ENCODE measurements around the gene TMEM134. TPM values are rescaled to one million over a fixed set of nuclear protein-coding genes. Genes with fewer than 3 reads are reported as not detected.

The TMEM134 gene, protein sequence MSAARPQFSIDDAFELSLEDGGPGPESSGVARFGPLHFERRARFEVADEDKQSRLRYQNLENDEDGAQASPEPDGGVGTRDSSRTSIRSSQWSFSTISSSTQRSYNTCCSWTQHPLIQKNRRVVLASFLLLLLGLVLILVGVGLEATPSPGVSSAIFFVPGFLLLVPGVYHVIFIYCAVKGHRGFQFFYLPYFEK
- 9.4 and 10.3 TPM in 2 replicates for total RNA-seq

DNA sequence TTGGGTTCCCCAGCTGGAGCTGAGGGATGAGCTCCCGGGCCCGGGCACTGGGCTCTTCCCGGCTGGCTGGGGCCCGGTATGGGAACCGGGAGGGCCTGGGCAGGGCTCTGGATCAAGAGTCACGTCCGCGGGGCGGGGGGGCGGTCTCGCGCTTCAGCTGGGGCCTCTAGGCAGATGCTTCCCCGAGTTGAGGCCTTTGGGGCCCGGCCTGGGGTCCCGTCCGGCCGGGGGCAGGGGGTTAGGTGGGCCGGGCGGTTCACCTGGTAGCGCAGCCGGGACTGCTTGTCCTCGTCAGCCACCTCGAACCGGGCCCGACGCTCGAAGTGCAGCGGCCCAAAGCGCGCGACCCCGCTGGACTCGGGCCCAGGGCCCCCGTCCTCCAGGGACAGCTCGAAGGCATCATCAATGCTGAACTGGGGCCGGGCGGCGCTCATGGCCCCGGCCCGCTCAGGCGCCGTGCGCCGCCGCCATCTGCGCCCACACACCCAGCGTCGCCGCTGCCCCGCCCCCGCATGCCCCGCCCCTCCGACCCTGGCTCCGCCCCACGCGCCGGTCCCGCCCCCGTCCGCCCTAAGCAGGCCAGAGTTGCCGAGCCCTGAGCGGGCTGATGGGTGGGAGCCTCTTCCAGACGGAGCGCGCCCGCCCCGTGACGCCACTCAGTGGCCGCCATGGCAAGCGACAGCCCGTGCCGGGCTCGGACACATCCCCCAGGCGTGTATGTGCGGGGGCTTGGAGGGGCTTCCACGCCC lies at the start of gene TMEM134:
Gene TMEM134 (minus strand): TSS at position 493 of the 749 bp plus-strand sequence. CDS start 59 bp downstream, at position 434.

GRCh38 chr11:67507864-67508485 lies 38.9 kb upstream of the TMEM134 start, which contains the start of gene CDK2AP2:
CDK2AP2 (minus strand) TSS chr11:67508162; CDS start chr11:67508082, 80 bp downstream.

DNA sequence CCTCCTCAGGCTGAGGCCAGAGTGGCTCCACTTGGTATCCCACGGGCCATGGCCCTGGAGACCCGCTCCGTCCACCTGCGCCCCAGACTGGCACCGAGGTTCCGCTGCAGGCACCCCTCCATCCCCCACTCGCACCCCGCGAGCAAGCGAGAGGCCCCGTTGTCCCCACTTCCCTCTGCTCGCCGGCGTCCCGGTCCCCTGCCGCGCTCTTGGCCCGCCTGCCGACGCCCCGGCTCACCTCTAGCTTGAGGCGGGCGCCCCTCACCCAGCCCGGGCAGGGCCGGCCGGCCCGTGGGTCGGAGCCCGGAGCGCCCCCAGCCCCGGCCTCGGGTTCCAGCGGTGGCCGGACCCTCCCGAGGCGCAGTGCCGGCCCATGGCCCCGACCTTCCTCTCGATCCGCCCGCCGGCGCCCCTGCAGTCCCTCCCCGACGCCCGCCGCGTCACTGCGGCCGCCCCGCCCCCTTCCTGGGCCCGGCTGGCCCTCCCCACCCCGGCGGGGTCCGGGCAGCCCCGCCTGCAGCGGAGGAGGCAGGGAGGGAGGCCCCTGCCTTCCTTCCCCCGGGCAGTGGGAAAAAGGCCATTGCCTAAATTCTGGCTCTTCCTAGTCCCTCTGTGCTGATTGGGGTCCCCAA lies 36.0 kb upstream of the TMEM134 start, which contains the start of gene PITPNM1:
Gene PITPNM1 (minus strand): TSS at position 414 of the 632 bp plus-strand sequence. CDS start 1,183 bp downstream, outside the sequence.

GRCh38 chr11:67482827-67483798 lies 14.1 kb upstream of the TMEM134 start, which contains the start of gene AIP:
AIP (plus strand) TSS chr11:67483026; CDS start chr11:67483159, 133 bp downstream.

GRCh38 chr11:67455054-67455453 lies 14.0 kb downstream of the TMEM134 start, which contains the start of gene CABP4:
CABP4 (plus strand) TSS chr11:67455354; CDS start chr11:67455424, 70 bp downstream.

DNA sequence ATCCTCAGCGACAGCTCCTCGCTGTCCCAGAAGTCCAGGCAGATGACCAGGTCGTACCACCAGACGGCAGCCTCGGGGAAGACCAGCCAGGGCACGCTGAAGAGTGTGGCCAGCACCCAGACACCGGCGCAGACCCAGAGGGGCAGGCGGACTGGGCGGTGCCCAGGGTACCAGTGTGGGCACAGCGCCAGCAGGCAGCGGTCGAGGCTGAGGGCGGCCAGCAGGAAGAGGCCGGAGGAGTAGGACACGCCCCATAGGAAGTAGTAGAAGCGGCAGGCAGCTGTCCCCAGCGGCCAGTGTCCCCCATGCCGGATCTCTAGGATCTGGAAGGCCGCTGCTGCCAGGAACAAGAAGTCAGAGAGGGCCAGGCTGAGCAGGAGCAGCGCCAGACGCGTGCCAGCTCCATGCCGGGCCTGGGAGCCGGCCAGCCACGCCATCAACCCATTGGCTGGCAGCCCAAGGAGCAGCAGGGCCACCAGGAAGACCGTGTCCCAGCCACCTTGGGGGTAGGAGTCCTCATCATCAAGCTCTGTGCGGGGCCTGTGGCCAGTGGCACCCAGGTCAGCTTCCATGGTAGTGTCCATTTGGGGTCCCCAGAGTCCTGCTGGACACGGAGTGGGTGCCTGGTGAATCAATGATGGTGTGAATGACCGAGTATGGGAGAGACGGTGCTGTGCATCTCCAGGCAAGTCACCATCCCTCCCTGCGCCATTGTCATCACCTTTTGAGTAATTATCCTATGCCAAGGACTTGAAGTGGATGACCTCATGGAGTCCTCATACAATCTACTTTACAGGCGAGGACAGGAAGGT lies 16.7 kb downstream of the TMEM134 start, which contains the start of gene GPR152:
Gene GPR152 (minus strand): TSS at position 589 of the 812 bp plus-strand sequence. CDS start 5 bp downstream, at position 584.

GRCh38 chr11:67437082-67437808 lies 31.8 kb downstream of the TMEM134 start, which contains the start of gene PTPRCAP:
PTPRCAP (minus strand) TSS chr11:67437682; CDS start chr11:67437619, 63 bp downstream.

DNA sequence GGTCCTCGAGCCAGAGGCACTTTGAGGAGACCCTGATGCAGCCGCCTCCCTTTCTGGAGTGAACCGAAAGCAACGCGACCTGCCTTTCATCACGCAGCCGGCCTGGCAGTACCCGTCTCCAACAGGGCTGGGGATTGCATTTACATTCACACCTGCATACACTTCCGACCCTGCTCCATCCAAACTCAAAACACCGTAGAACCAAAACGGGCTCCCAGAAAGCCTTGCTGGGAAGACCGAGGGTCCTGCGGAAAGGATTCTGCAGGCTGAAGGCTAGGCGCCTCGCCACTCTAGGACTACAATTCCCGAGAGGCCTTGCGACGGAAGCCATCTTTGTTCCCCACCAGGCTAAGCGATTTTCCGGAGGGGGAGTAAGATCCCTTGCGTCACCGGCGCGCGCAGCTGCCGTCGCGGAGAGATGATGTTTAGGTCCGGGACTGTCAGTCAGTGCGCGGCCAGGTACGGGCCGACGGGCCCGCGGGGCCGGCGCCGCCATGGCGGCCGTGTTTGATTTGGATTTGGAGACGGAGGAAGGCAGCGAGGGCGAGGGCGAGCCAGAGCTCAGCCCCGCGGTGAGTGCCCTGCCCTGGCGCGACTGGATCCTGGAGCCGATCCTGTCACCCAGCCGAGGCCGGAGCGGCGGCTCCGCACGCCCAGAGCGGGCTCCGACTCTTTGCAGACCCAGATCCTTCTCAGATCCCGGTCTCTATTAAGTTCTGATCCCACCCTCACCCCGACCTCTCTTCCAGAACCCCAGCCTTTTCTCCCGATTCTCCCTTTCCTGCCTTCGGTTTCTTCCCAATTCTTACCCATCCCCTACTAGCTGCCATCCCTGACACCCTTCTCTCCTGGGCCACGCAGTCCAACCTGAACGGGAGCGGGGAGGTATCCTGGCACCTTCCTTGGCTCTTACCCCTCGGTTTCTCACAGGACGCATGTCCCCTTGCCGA lies 40.7 kb downstream of the TMEM134 start, which contains the start of gene RPS6KB2:
Gene RPS6KB2 (plus strand): TSS at position 443 of the 950 bp plus-strand sequence. CDS start 52 bp downstream, at position 495.

DNA sequence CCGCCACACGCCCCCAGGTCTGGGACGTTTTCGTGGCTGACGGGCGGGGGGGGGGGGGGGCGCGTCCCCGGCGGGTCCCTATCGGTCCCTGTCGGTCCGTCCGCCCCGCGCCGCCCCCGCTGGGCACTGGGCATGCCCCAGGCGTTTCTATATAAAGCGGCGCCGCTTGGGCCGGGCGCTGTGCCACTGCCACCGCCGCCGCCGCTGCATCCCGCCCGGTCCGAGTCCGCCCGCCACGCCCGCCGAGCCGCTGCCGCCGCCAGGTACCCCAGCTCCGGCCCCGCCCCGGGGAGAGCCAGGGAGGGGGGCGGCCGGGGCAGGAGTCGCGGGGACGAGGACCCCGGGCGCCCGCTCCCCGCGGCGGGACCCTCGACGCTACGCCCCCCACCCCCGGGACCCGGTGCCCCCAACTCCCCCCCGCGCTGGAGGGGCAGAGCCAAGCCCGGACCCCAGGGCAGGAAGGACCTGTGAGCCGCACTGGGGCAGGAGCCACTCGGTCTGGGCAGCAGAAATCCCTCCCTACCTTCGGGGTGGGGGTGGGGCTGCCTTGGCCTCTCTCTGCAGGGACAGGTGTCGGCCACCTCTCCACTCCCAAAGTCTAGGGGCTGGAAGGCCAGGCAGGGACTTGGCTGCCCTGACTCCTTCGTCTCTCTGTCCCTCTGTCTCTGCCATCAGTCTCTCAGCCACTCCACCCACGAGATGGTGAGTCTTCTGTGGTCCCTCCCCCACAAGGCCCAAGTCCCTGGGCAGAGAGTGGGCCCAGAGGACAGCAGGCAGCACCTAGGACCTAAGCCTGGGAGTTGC lies 53.3 kb downstream of the TMEM134 start, which contains the start of gene CARNS1:
Gene CARNS1 (plus strand): TSS at position 178 of the 804 bp plus-strand sequence. CDS start 522 bp downstream, at position 700.

Small RNA genes lying within 50 kb of the gene (small RNA-seq; reads per million reads assigned to genes)
- not detected for gene MIR6752

Other genes starting within 250 kb of the TMEM134 start
- 23.9 and 32.3 TPM in 2 replicates for gene GRK2, start 202.8 kb downstream of the TMEM134 start, total RNA-seq
- gene ANKRD13D, start 179.9 kb downstream of the TMEM134 start, total RNA-seq, result 30.9 and 39.7 TPM in 2 replicates
- gene SSH3, start 165.7 kb downstream of the TMEM134 start, total RNA-seq, result 10.3 and 11.3 TPM in 2 replicates
- gene POLD4, start 115.7 kb downstream of the TMEM134 start, total RNA-seq, result 32.5 and 39.7 TPM in 2 replicates
- 3.3 and 4.4 TPM in 2 replicates for gene CLCF1, start 95.7 kb downstream of the TMEM134 start, total RNA-seq
- 5.9 and 7.6 TPM in 2 replicates for gene RAD9A, start 77.3 kb downstream of the TMEM134 start, total RNA-seq
- gene PPP1CA, start 67.4 kb downstream of the TMEM134 start, total RNA-seq, result 169 and 226 TPM in 2 replicates
- not detected in 2 replicates for gene TBC1D10C, start 65.2 kb downstream of the TMEM134 start, total RNA-seq
- gene CARNS1, start 53.6 kb downstream of the TMEM134 start, total RNA-seq, result under 0.01 TPM in 2 replicates
- gene RPS6KB2, start 40.8 kb downstream of the TMEM134 start, total RNA-seq, result 42.3 and 50.2 TPM in 2 replicates
- 0.78 and 1.1 TPM in 2 replicates for gene PTPRCAP, start 31.6 kb downstream of the TMEM134 start, total RNA-seq
- gene CORO1B, start 25.8 kb downstream of the TMEM134 start, total RNA-seq, result 90.9 and 94.4 TPM in 2 replicates
- gene GPR152, start 16.5 kb downstream of the TMEM134 start, total RNA-seq, result under 0.01 TPM in 1 of 2 replicates, not detected in the other
- gene CABP4, start 13.9 kb downstream of the TMEM134 start, total RNA-seq, result not detected in 2 replicates
- gene AIP, start 13.8 kb upstream of the TMEM134 start, total RNA-seq, result 44.8 and 69.1 TPM in 2 replicates
- gene PITPNM1, start 36.1 kb upstream of the TMEM134 start, total RNA-seq, result 15.1 and 24.6 TPM in 2 replicates
- gene CDK2AP2, start 38.9 kb upstream of the TMEM134 start, total RNA-seq, result 12.5 and 16.4 TPM in 2 replicates
- gene CABP2, start 54.2 kb upstream of the TMEM134 start, total RNA-seq, result not detected in 2 replicates
- gene GSTP1, start 114.6 kb upstream of the TMEM134 start, total RNA-seq, result 477 and 854 TPM in 2 replicates
- 207 and 250 TPM in 2 replicates for gene NDUFV1, start 137.7 kb upstream of the TMEM134 start, total RNA-seq
- 11.7 and 23.5 TPM in 2 replicates for gene NUDT8, start 160.7 kb upstream of the TMEM134 start, total RNA-seq
- not detected in 2 replicates for gene TBX10, start 170.5 kb upstream of the TMEM134 start, total RNA-seq
- not detected in 2 replicates for gene ACY3, start 181.5 kb upstream of the TMEM134 start, total RNA-seq
- not detected in 2 replicates for gene ALDH3B2, start 205.4 kb upstream of the TMEM134 start, total RNA-seq

Data from subcutaneous preadipocyte (primary cell).